HFFc6 (cell line): Measurements from ENCODE around the gene MRI1. TPM values are rescaled to one million over a fixed set of nuclear protein-coding genes. Genes with fewer than 3 reads are reported as not detected.

Experiments
- DNase-seq: peaks from one replicate; pipeline ENCODE4 v3.0.0-alpha.2; 2018
- H3K27ac Mint-ChIP-seq: 2 replicates; pipeline ENCODE4 v1.8.0; 2020; ENCODE audit warnings: mild to moderate bottlenecking, mixed read lengths
- H3K27me3 Mint-ChIP-seq: 2 replicates; pipeline ENCODE4 v1.8.0; 2021; ENCODE audit warnings: mild to moderate bottlenecking, moderate library complexity, mixed read lengths; ENCODE audit not compliant: insufficient read depth
- H3K36me3 Mint-ChIP-seq: 2 replicates; pipeline ENCODE4 v1.8.0; 2021; ENCODE audit warnings: low read depth, mixed read lengths
- H3K4me1 Mint-ChIP-seq: 2 replicates; pipeline ENCODE4 v1.8.0; 2020; ENCODE audit warnings: low read depth, mixed read lengths
- H3K4me3 Mint-ChIP-seq: 2 replicates; pipeline ENCODE4 v1.8.0; 2020; ENCODE audit warnings: mild to moderate bottlenecking, moderate library complexity, mixed read lengths
- H3K9me3 Mint-ChIP-seq: 2 replicates; pipeline ENCODE4 v1.8.0; 2020; ENCODE audit warnings: mild to moderate bottlenecking, mixed read lengths
- CTCF ChIP-seq: fragments of 200-600 bp; sonication (generic); IDR thresholded peaks from 2 replicates; pipeline ENCODE4 v1.5.0; 2021; ENCODE audit warnings: antibody characterized with exemption, mild to moderate bottlenecking
- total RNA-seq, 6 experiments: library from RNA; stranded (reverse); fragmentation: NEBNext Ultra II Directional; extraction: Animal tissue kit (Norgen Biotek cat#: 25700); gene quantifications; 2 replicates in 1 of 6; 3 replicates in 5 of 6; pipeline ENCODE4 v1.2.3, GENCODE V29; 2021

The MRI1 gene
- total RNA-seq, 6 experiments from 2014 or later = 31.3 to 34.7 (median 31.8) TPM

- H3K27me3 Mint-ChIP-seq = peaks cover 3% of the 10 kb centered on the region
- DNase-seq = no peak
- no peak for TF ChIP-seq CTCF
- H3K36me3 Mint-ChIP-seq = peaks cover 39% of the 10 kb centered on the region
- no peak overlapping the region for H3K27ac Mint-ChIP-seq
- H3K4me1 Mint-ChIP-seq = no peaks in the 10 kb centered on the region
- H3K9me3 Mint-ChIP-seq = no peaks in the 10 kb centered on the region
- H3K4me3 Mint-ChIP-seq = no peak overlapping the region
Measured at GRCh38 chr19:13757805-13758772, 6.2 kb upstream of the MRI1 start.

GRCh38 chr19:13758795-13759194 is 5.5 kb upstream of the MRI1 start:
- H3K9me3 Mint-ChIP-seq = no peaks in the 10 kb centered on the region
- H3K4me1 Mint-ChIP-seq = 0 out of 2 replicates have a peak, but pooled peaks cover 3% of the 10 kb centered on the region
- no peak overlapping the region for H3K4me3 Mint-ChIP-seq
- peaks cover 3% of the 10 kb centered on the region for H3K27me3 Mint-ChIP-seq
- H3K27ac Mint-ChIP-seq = no peak overlapping the region
- no peak for TF ChIP-seq CTCF
- peaks cover 45% of the 10 kb centered on the region for H3K36me3 Mint-ChIP-seq
- DNase-seq = no peak

- TF ChIP-seq CTCF = peak; percentile 36
- H3K27me3 Mint-ChIP-seq = no peaks in the 10 kb centered on the region; the same call in none of the 2 replicates
- no peak for DNase-seq
- no peaks in the 10 kb centered on the region for H3K9me3 Mint-ChIP-seq
- peaks cover 18% of the 10 kb centered on the region for H3K4me1 Mint-ChIP-seq
- H3K36me3 Mint-ChIP-seq = peaks cover 43% of the 10 kb centered on the region
- no peak overlapping the region for H3K27ac Mint-ChIP-seq
- no peak overlapping the region for H3K4me3 Mint-ChIP-seq
Measured at GRCh38 chr19:13761423-13761822, 2.9 kb upstream of the MRI1 start.

GRCh38 chr19:13762635-13763235 is 1.6 kb upstream of the MRI1 start:
- no peak for TF ChIP-seq CTCF
- H3K27me3 Mint-ChIP-seq = no peaks in the 10 kb centered on the region; the same call in none of the 2 replicates

GRCh38 chr19:13763265-13763664 is 1.1 kb upstream of the MRI1 start:
- no peak for TF ChIP-seq CTCF
- Mint-ChIP-seq H3K4me1 (peaks cover 18% of the 10 kb centered on the region), H3K27me3 (no peaks in the 10 kb centered on the region; the same call in none of the 2 replicates), H3K27ac (no peak overlapping the region), H3K4me3 (peak overlapping the region; percentile 56), H3K36me3 (peaks cover 36% of the 10 kb centered on the region), H3K9me3 (no peaks in the 10 kb centered on the region)
- no peak for DNase-seq

More at GRCh38 chr19:13762635-13763235, 1.6 kb upstream of the MRI1 start:
- H3K9me3 Mint-ChIP-seq = no peaks in the 10 kb centered on the region
- peaks cover 18% of the 10 kb centered on the region for H3K4me1 Mint-ChIP-seq
- H3K27ac Mint-ChIP-seq = no peak overlapping the region
- no peak for DNase-seq
- H3K36me3 Mint-ChIP-seq = peaks cover 36% of the 10 kb centered on the region
- H3K4me3 Mint-ChIP-seq = no peak overlapping the region
